Measurements from ENCODE around the gene PGS1.
A peak's percentile ranks its signal among the peaks of the same experiment; 100 is the strongest.
"Not testable (repeated sequence)": the region's sequence is repeated elsewhere in the genome, so short reads cannot be mapped to it uniquely, and the experiment has no call there.

The PGS1 gene

GRCh38 chr17:78450696-78451345, 72.4 kb downstream of the PGS1 start:
- peak; percentile 28 for DNase-seq

- DNase-seq, result no peak
These were observed 73.3 kb downstream of the PGS1 start for GRCh38 chr17:78451753-78452152.

DNA sequence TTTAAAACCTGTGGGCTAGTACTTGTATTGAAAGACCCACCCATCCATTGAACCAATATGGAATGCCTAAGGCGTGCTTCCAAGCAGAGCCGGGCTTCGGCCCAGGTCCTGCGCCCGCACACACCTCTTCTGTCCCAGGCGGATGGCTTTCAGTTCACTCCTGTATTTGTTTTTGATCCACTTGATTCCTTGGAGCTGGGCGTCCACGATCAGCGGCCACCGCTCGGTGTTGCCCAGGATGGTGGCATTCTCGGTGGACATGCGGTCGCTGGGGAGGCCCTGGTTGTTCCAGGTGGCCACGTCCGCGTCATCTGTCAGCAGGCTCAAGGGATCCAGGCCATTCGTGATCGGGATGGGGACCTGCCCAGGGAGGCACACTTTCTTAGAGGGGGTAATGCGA, 75.9 kb downstream of the PGS1 start:
- DNase-seq, result no peak

- DNase-seq, result no peak
These were observed 79.6 kb downstream of the PGS1 start for GRCh38 chr17:78458091-78458490.

DNA sequence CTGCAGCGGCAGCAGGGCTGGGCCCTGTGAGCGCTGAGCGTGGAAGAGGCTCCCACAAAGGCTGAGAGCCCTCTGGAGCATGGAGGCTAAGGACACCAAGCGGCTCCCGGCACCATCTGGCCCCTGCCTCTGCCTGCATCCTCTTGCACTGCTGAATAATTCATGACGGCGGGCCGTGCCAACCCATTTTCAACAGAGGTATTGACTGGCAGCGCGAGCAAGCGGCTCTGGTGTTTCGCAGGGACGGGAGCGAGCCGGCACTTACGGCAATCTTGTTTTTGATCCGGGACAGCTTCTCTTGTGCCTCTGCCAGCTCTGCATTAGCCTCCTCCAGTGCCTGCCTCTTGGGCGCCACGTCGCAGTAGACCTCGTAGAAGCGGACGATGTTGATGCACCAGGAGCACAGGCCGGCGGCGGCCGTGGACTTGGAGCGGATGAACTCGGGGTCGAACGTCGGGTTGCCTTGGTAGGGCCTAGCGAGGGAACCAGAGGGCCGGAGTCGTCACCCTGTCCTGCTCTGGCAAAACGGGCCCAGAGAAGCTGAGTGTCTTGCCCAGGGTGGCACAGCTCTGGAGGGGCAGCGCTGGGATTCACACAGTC, 80.4 kb downstream of the PGS1 start:
- no peak for DNase-seq

DNA sequence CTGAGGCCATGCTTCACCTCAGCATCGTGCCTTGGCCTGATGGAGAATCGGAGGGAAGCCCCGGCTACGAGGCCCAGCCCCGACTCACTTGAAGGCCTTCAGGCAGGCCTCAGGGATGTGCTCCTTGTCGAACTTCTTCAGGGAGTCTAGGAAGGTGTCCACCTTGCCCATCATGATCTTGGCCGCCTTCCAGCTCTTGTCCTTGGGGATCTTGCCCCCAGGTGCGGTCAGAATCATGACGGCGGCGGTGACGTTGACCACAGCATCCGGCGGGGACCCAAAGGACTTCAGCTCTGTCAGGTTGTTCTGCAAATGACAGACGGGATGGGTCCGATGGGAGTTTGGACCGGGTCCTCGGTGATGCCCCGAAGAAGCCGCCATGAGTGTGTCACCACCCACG, 81.2 kb downstream of the PGS1 start:
- DNase-seq, result no peak

GRCh38 chr17:78460176-78460675, 81.8 kb downstream of the PGS1 start:
- no peak for DNase-seq

- no peak for DNase-seq
These were observed 82.7 kb downstream of the PGS1 start for GRCh38 chr17:78460951-78461798.

- DNase-seq, result no peak
These were observed 83.3 kb downstream of the PGS1 start for GRCh38 chr17:78461799-78462053.

DNA sequence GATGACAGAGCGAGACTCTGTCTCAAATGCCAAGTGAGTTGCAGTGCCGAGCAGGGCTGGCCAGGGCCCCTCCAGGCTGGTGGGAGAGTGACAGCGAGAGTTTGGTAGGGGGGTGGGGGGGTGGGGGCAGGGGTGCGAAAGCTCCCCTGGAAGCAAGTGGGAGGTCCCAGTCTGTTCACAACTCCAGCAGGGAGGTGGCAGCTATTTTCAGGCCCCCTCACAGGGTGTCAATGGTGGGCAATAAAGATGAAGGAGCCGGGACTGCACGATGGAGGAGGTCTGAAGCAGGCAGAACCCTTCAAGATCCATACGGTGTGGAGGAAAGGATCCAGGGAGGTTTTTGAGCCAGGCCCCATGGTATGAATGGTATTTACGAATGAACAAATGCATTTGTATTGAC, 83.7 kb downstream of the PGS1 start:
- DNase-seq, result no peak

GRCh38 chr17:78466109-78466785, 87.8 kb downstream of the PGS1 start:
- not testable (repeated sequence) for DNase-seq

GRCh38 chr17:78466786-78467715, 88.6 kb downstream of the PGS1 start:
- no peak for DNase-seq

DNA sequence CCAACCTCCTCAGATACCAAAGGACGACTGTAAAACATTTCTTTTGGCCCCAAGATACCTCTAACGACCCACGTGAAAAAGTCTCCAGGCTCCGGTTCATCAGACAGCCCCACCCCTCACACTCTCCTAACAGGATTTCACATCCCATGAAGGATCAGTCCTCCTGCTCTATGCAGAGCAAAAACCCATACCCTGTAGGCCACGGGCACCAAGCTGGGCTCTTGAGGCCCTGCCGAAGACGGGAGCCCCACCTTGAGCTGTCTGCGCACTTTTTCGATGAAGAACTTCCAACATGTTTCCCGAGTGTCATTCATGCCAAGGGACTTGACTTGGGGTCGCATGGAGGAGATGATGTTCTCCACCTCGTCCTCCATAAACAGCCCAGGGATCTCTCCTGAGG, 89.9 kb downstream of the PGS1 start:
- no peak for DNase-seq

- no peak for DNase-seq
These were observed 91.0 kb downstream of the PGS1 start for GRCh38 chr17:78469443-78469842.

DNA sequence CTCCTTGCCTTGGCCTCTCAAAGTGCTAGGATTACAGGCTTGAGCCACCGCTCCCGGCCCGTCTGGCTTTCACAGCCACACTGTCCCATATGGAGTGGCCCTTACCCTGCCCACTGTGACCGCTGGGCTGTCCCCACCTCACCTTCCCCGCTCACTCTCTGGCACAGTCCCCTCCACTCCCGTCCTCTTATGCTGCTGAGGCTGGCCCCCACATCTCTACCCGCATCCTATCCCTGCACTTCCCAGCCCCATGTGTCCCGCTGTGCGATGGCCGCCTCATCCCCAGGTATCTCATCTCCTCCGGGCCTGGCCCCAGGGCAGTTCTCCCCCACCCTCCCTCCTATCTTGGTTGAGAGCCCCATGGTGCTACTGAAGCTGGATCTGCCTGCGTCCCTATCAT, 93.2 kb downstream of the PGS1 start:
- no peak for DNase-seq

- no peak for DNase-seq
These were observed 93.8 kb downstream of the PGS1 start for GRCh38 chr17:78472035-78472905.

DNA sequence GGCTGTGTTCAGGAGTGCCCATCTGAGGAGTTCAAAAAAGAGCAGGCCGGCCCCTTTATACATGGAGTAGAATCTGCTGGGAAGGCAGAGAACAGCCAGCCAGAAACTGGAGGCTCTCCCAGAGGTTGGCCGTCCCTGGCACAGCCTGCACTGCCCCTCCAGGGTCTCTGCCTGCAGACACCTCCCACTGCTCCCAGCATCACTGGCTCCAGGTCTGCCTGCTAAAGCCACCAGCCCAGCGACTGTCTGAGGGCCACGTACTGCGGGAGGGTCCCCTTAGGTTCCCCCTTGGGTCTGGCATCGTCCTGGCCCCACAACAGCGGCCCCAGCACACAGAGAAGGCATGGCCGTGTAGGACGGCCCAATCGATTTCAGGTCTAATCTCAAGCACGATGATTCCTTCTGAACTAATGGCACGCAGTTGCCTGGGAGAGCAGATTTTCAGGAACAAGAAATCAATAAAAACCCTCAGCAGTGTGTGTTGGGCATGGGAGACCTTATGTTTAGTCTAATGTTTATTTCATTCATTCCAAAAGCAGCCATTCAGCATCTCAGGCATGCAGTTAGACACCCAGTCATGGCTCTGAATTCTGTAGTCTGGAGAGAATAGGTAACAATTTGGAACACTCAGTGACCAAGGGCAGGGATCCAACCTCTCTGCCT, 95.6 kb downstream of the PGS1 start:
- no peak for DNase-seq

Measured in hematopoietic multipotent progenitor cell treated with erythropoietin and hydrocortisone succinate and interleukin-3 and kit ligand, for 4 days (in vitro differentiated cells).